Activated CD4-positive, alpha-beta T cell treated with anti-CD3 and anti-CD28 coated beads, Interleukin-2, Interleukin-6, amounts not matched to agents 100 ng/mL and 50 ng/mL, durations not matched to agents 16 hours and 8 hours (primary cell): ENCODE measurements around the gene RAD51B.
"Not testable (repeated sequence)": the region's sequence is repeated elsewhere in the genome, so short reads cannot be mapped to it uniquely, and the experiment has no call there.

Source experiments
- DNase-seq: peaks from one replicate; pipeline ENCODE4 v3.0.0-alpha.2; 2020

The RAD51B gene

GRCh38 chr14:68424443-68425172 is 605.0 kb downstream of the RAD51B start:
- no peak for DNase-seq

GRCh38 chr14:68426661-68427549 is 607.3 kb downstream of the RAD51B start:
- DNase-seq = no peak

- DNase-seq = no peak
These were observed 607.9 kb downstream of the RAD51B start for GRCh38 chr14:68427550-68427890.

GRCh38 chr14:68428900-68429299 is 609.3 kb downstream of the RAD51B start:
- DNase-seq = not testable (repeated sequence)

DNA sequence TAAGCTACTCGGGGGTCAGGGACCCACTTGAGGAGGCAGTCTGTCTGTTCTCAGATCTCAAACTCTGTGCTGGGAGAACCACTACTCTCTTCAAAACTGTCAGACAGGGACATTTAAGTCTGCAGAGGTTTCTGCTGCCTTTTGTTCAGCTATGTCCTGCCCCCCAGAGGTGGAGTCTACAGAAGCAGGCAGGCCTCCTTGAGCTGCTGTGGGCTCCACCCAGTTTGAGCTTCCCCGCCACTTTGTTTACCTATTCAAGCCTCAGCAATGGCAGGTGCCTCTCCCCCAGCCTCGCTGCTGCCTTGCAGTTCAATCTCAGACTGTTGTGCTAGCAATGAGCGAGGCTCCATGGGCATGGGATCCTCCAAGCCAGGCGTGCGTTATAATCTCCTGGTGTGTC is 614.6 kb downstream of the RAD51B start:
- DNase-seq = not testable (repeated sequence)

DNA sequence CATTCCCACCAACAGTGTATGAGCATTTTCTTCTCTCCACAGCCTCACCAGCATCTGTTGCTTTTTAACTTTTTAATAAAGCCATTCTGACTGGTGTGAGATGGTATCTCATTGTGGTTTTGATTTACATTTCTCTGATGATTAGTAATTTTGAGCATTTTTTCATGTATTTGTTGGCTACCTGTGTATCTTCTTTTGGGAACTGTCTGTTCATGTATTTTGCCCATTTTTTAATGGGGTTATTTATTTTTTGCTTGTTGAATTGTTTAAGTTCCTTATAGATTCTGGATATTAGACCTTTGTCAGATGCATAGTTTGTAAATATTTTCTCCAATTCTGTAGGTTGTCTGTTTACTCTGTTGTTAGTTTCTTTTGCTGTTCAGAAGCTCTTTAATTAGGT is 616.1 kb downstream of the RAD51B start:
- DNase-seq = not testable (repeated sequence)

- no peak for DNase-seq
These were observed 620.1 kb downstream of the RAD51B start for GRCh38 chr14:68439676-68440075.

- DNase-seq = no peak
These were observed 621.2 kb downstream of the RAD51B start for GRCh38 chr14:68440820-68441219.

DNA sequence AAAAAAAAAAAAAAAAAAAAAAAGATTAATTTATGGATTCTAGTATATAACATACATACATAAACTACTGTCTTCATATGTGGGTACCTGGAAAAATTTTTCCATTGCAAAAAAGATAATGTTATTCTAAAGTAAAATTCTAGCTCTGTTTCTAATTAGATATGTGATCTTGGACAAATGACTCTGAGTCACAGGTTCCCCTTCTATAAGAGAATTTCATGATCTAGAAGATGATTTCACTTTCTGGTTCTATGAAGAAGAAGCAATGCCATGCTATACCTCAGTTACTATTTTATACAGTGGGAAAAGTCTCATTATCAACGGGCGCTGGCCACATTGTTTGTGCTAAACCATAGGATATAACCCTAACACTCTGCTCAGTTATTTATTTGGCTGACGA is 622.0 kb downstream of the RAD51B start:
- DNase-seq = no peak

DNA sequence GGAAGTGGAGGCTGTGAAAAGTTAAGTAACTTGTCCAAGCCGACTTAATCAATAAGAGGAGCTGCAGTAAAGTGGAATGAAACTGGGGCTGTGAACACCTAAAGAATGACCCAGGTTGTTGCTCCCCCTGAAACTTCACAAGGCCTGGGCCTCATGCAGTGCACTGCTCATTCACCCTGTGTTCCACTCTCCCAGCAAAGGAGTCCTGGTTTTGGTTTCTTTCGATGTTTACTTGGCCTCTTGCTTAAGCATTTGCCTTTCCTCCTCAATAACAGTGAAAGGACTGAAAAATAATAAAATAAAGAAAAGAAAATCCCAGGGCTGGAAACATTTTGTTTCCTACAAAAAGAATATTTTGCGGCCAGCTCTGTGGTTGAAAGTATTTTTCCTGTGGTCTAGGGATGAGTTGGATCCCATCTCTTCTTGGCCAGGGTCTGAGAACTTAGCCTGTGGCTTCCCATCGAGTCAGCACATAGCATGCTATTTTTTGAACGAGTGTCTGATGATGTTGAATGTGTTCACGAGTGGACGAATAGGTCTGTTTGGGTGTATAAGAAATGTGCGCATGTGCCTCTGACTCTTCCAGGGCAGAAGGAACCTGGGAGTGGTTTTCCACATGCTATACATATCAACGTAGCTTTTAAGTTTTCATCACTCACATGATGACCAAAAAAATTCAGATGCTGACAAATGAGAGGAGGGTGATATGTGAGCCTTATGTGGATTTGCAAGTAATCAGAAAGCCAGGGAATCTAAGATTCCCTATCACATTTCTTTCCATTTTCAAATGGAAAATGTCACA is 623.5 kb downstream of the RAD51B start:
- no peak for DNase-seq

GRCh38 chr14:68444449-68445168 is 625.0 kb downstream of the RAD51B start:
- DNase-seq = no peak

DNA sequence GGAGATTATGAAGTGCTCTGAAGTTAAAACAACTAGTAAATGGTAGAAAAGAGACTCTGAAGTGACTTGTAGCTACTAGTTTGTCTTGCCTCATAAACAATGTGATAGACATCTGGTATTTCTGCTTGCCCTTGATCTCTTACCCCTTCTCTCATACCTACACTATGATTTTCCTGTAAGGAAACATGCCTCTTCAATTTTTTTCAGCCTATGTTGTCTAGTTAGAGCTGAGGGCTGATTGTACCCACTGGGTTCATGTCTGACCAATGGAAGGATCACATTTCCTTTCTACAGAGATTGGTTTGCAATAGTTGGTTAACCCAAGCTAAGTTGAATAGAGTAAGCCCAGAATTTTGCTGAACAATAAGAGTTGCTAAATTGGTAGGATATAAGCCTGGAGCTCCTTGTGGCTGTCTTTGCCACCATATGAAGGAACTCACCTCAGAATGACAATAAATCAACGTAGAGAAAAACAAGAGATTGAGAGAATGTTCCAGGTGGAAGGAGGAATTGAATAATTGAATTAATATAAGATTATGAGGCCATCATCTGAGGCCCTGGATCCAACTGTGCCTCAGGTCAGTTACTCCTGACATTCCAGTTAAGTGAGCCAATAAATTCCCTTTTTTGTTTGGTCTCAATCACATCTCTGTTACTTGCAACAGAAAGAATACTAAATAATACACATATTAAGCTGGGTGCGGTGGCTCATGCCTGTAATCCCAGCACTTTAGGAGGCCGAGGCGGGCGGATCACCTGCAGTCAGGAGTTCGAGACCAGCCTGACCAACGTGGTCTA is 626.9 kb downstream of the RAD51B start:
- no peak for DNase-seq

GRCh38 chr14:68447581-68448251 is 628.1 kb downstream of the RAD51B start:
- DNase-seq = no peak

DNA sequence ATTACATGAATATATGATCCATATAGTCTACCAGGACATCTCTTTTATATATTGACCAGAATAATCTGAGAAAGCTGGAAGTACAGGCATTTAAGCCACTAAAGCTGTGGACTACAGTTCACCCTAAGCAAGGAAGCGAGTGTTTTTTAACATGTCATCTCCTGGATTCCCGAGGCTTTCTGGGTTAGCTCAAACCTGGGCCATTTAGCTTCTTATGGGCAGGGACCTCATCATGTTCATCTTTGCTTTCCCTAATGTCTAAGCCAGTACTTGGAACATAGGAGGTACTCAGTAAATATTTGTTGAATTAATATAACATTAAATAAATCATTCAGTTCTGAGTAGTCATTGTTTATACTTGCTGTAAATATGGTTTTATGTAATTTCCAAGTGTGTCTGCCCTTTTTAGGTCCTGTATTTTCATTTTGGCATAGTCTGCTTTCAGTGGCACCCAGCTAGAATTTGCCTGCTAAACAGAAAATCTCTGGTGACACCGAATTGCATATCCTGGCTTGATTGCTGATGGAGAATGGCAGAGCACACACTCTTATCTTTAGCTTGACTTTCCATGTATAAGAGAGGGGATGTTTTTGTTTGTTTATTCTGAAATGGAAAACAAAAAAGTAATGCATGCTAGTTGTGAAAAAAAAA is 628.8 kb downstream of the RAD51B start:
- no peak for DNase-seq

DNA sequence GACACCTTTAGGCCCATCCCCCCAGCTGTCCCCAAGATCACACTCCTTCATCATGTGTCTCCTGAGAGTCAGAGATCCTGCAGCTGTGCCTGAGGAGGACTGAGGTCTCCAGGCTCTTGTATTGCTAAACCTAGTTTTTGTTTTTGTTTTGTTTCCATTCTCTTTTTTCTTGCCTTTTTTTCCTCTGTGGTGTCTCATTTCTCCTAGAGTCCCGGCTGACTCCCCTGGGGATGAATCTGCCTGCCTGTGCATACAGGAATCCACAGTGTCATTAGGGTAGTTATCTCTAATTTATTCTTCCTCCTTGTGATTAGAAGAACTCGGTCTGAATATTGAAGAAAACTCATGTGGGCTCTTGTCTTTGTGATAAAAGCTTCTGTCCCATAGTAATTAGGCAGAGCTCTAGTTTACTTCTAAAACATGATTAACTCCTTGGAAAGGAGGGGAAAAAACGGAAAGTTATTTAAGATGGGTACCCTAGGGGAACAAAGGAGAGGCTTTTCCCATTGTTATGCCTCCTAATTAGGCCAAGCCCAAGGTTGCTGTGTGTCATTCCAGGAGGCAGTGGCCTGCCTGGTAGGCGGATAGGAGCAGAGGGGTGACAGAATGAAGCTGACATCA is 630.1 kb downstream of the RAD51B start:
- no peak for DNase-seq

GRCh38 chr14:68450391-68451120 is 631.0 kb downstream of the RAD51B start:
- DNase-seq = no peak

GRCh38 chr14:68451696-68452373 is 632.3 kb downstream of the RAD51B start:
- DNase-seq = no peak

DNA sequence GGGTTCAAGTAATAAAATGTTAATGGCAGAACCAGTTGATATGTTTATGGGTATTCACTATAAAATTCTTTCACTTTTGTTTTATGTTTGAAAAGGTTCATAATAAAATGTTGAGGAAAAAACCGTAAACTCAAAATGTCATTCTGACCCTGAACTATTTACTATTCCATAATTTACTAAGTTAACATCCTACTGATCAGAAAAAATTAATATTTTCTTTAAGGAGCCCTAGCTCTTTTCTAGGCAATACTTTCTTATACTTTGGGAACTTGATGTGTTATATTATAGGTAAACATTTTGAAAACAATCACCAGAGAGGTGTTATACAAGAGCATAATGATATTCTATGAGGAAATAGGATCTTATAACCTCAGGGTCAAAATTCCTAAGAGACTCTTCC is 638.7 kb downstream of the RAD51B start:
- DNase-seq = no peak
